Neural progenitor cell (in vitro differentiated cells): ENCODE results near the gene DCP1B. TPM values are rescaled to one million over a fixed set of nuclear protein-coding genes. Genes with fewer than 3 reads are reported as not detected.

ENCODE experiments used
- DNase-seq: peaks from one replicate; pipeline ENCODE4 v3.0.0-alpha.2; 2016; ENCODE audit warnings: low spot score
- H2AFZ ChIP-seq: fragments of 200-600 bp; sonication (generic); replicated peaks from 2 replicates; pipeline ENCODE4 v1.6.1; 2016; ENCODE audit warnings: antibody characterized with exemption
- H3F3A ChIP-seq: fragments of 200-600 bp; sonication (generic); 2 replicates; pipeline ENCODE4 v1.6.1; 2016; ENCODE audit warnings: antibody characterized with exemption, low read depth
- H3K27ac ChIP-seq: fragments of 200-600 bp; sonication (generic); 2 replicates; pipeline ENCODE4 v1.5.1; 2016; ENCODE audit warnings: mild to moderate bottlenecking
- H3K27me3 ChIP-seq: fragments of 200-600 bp; sonication (generic); 2 replicates; pipeline ENCODE4 v1.6.1; 2016; ENCODE audit warnings: mild to moderate bottlenecking, moderate library complexity
- H3K36me3 ChIP-seq: fragments of 200-600 bp; sonication (generic); 2 replicates; pipeline ENCODE4 v1.5.1; 2016
- H3K4me1 ChIP-seq: fragments of 200-600 bp; sonication (generic); 2 replicates; pipeline ENCODE4 v1.6.1; 2016; ENCODE audit warnings: mixed run types
- H3K4me2 ChIP-seq: fragments of 200-600 bp; sonication (generic); 2 replicates; pipeline ENCODE4 v1.6.1; 2016
- H3K4me3 ChIP-seq: fragments of 200-600 bp; sonication (generic); 2 replicates; pipeline ENCODE4 v1.5.1; 2016
- H3K79me2 ChIP-seq: fragments of 200-600 bp; sonication (generic); 2 replicates; pipeline ENCODE4 v1.6.1; 2016; ENCODE audit warnings: low read depth
- H3K9ac ChIP-seq: fragments of 200-600 bp; sonication (generic); 2 replicates; pipeline ENCODE4 v1.6.1; 2016
- H3K9me3 ChIP-seq: fragments of 200-600 bp; sonication (generic); 2 replicates; pipeline ENCODE4 v1.5.1; 2016; ENCODE audit warnings: low read depth
- H4K20me1 ChIP-seq: fragments of 200-600 bp; sonication (generic); 2 replicates; pipeline ENCODE4 v1.6.1; 2016; ENCODE audit warnings: low read depth
- H3K27ac Mint-ChIP-seq: 3 replicates; pipeline ENCODE4 v1.8.0; 2021; ENCODE audit warnings: mixed read lengths
- H3K27me3 Mint-ChIP-seq: 2 replicates; pipeline ENCODE4 v1.8.0; 2022; ENCODE audit warnings: low read depth, mild to moderate bottlenecking, inconsistent platforms, moderate library complexity, mixed read lengths; ENCODE audit not compliant: insufficient read depth
- H3K36me3 Mint-ChIP-seq: 3 replicates; pipeline ENCODE4 v1.8.0; 2021; ENCODE audit warnings: mixed read lengths
- H3K4me1 Mint-ChIP-seq: 3 replicates; pipeline ENCODE4 v1.8.0; 2021; ENCODE audit warnings: mixed read lengths
- H3K4me3 Mint-ChIP-seq: 3 replicates; pipeline ENCODE4 v1.8.0; 2021; ENCODE audit warnings: mild to moderate bottlenecking, moderate library complexity, mixed read lengths
- H3K9me3 Mint-ChIP-seq: 3 replicates; pipeline ENCODE4 v1.8.0; 2020; ENCODE audit warnings: mixed read lengths
- CTCF ChIP-seq: fragments of 200-600 bp; sonication (generic); IDR thresholded peaks from 2 replicates; pipeline ENCODE4 v1.5.1; 2017; ENCODE audit warnings: antibody characterized with exemption, mild to moderate bottlenecking
- EZH2 ChIP-seq: fragments of 200-600 bp; sonication (generic); IDR thresholded peaks from 2 replicates; pipeline ENCODE4 v1.6.1; 2017; ENCODE audit warnings: antibody characterized with exemption, mild to moderate bottlenecking, moderate library complexity
- EZH2phosphoT487 ChIP-seq: fragments of 200-600 bp; sonication (generic); IDR thresholded peaks from 2 replicates; pipeline ENCODE4 v1.6.1; 2017; ENCODE audit warnings: antibody characterized with exemption
- total RNA-seq: library from RNA; depleted of rRNA; stranded (reverse); fragments of >200 nt; gene quantifications from 2 replicates; pipeline ENCODE4 v1.2.3, GENCODE V29; 2015; ENCODE audit warnings: low replicate concordance

The DCP1B gene
- total RNA-seq, 1 donor from 2014 or later: 20.2 TPM

DNA sequence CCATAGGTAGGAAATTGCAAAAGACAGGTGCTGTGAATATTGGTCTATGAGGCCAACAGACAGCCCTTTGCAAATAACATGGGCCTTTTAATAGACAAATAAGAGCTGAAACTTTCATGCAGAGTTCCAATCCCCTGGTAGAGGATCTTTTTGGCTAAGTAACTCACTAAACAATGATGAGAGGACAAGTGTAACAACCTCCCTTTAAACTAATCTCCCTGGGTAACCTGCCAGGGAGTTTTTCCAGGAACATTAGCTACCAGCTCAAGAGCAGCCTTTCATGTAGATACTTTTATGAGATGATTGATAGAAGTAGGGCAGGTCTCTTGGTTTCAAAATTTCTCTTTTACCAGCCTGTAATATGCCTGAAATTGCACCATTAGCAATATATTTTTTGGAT lies 34.8 kb upstream of the DCP1B start:
- H3K27me3 Mint-ChIP-seq: peaks cover 8% of the 10 kb centered on the region
- H3F3A ChIP-seq: no peaks in the 10 kb centered on the region
- H3K4me2 ChIP-seq: no peak overlapping the region
- H3K36me3 ChIP-seq: no peaks in the 10 kb centered on the region
- H4K20me1 ChIP-seq: no peaks in the 10 kb centered on the region
- no peak overlapping the region for H3K4me3 Mint-ChIP-seq
- H3K36me3 Mint-ChIP-seq: no peaks in the 10 kb centered on the region
- H3K27ac Mint-ChIP-seq: no peak overlapping the region
- H3K9ac ChIP-seq: no peak overlapping the region
- no peaks in the 10 kb centered on the region for H3K79me2 ChIP-seq
- H2AFZ ChIP-seq: no peak overlapping the region
- DNase-seq: no peak
- H3K27me3 ChIP-seq: peaks cover 65% of the 10 kb centered on the region
- TF ChIP-seq EZH2 (no peak), CTCF (no peak), EZH2phosphoT487 (no peak)
- H3K4me1 ChIP-seq: peaks cover 5% of the 10 kb centered on the region
- H3K4me1 Mint-ChIP-seq: peaks cover 14% of the 10 kb centered on the region
- no peak overlapping the region for H3K4me3 ChIP-seq
- no peak overlapping the region for H3K27ac ChIP-seq
- H3K9me3 Mint-ChIP-seq: no peaks in the 10 kb centered on the region
- no peaks in the 10 kb centered on the region for H3K9me3 ChIP-seq

DNA sequence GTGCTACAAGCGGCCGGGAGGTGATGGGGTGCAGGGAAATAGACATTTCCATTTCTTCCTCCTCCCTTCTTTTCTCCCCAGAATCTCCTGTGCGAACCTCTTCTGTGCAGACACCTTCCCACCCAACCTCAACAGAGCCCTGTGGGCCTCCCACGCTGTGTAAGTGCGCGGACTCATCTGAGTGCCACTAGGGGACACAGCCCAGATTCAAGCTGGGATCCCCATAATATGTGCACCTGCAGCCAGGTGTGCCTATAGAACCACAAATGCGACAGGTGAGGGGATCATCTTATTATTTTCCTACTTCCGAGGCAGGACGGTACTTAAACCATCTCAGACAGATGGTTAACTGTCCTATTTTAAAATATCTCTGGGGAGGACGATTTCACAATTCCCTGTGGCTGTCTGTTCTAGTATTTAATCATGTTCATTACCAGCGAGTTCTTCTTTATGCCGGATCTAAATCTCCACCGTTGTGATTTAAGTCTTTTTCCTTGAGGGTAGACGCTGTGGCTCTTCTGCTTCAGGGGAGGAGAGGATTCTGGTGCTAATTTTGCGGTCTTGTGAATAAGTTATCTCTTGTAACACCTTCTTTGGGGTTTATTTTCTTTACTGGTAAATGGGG lies 31.3 kb upstream of the DCP1B start:
- Histone ChIP-seq H3K79me2 (no peaks in the 10 kb centered on the region), H3K4me1 (peaks cover 5% of the 10 kb centered on the region), H4K20me1 (no peaks in the 10 kb centered on the region), H3K36me3 (no peaks in the 10 kb centered on the region), H2AFZ (peak overlapping the region; percentile 94), H3K9me3 (no peaks in the 10 kb centered on the region), H3K4me2 (peak overlapping the region; percentile 78), H3K4me3 (peak overlapping the region; percentile 39), H3K9ac (no peak overlapping the region), H3K27ac (no peak overlapping the region), H3K27me3 (peaks cover 76% of the 10 kb centered on the region), H3F3A (no peaks in the 10 kb centered on the region)
- Mint-ChIP-seq H3K36me3 (no peaks in the 10 kb centered on the region), H3K9me3 (no peaks in the 10 kb centered on the region), H3K4me3 (peak overlapping the region; percentile 78), H3K4me1 (peaks cover 14% of the 10 kb centered on the region), H3K27me3 (peaks cover 13% of the 10 kb centered on the region), H3K27ac (no peak overlapping the region)
- DNase-seq: no peak
- no peak for TF ChIP-seq EZH2
- no peak for TF ChIP-seq EZH2phosphoT487

- peaks cover 69% of the 10 kb centered on the region for H3K27me3 ChIP-seq
- TF ChIP-seq CTCF (peak; percentile 86), EZH2phosphoT487 (peak; percentile 21), EZH2 (peak; percentile 33)
- Mint-ChIP-seq H3K4me3 (peak overlapping the region; percentile 78), H3K9me3 (no peaks in the 10 kb centered on the region), H3K27me3 (peaks cover 14% of the 10 kb centered on the region), H3K27ac (no peak overlapping the region), H3K36me3 (no peaks in the 10 kb centered on the region), H3K4me1 (peaks cover 14% of the 10 kb centered on the region)
- H4K20me1 ChIP-seq: no peaks in the 10 kb centered on the region
- H3K4me3 ChIP-seq: peak overlapping the region; percentile 39
- DNase-seq: peak; percentile 96
- H3K9ac ChIP-seq: no peak overlapping the region
- H3K4me1 ChIP-seq: peaks cover 5% of the 10 kb centered on the region
- peak overlapping the region; percentile 94 for H2AFZ ChIP-seq
- H3K4me2 ChIP-seq: peak overlapping the region; percentile 78
- H3K36me3 ChIP-seq: no peaks in the 10 kb centered on the region
- H3K27ac ChIP-seq: no peak overlapping the region
- no peaks in the 10 kb centered on the region for H3K9me3 ChIP-seq
- H3K79me2 ChIP-seq: no peaks in the 10 kb centered on the region
- no peaks in the 10 kb centered on the region for H3F3A ChIP-seq
These were observed 30.6 kb upstream of the DCP1B start for GRCh38 chr12:2034633-2035430.

DNA sequence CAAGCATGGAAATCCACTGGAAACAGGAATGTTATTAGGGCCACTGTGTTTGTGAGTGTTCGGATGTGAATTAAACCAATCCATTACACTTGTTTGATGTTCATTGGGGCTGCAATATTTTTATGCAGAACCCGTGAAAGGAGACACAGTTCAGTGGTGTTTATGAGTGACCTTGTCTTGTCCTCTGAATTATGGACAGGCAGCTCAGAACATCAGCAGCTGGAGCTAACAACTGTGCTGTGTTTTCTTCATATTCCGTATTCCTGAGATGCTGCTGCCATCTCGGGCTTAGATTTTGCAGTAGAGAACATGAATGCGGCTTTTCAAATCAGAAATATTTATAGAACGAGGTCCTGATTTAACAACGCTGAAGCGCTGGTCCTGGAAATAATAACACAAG lies 28.2 kb upstream of the DCP1B start:
- H3K4me2 ChIP-seq: no peak overlapping the region
- H3K9ac ChIP-seq: no peak overlapping the region
- H3F3A ChIP-seq: no peaks in the 10 kb centered on the region
- no peak overlapping the region for H3K4me3 ChIP-seq
- no peaks in the 10 kb centered on the region for H3K9me3 Mint-ChIP-seq
- H3K27me3 Mint-ChIP-seq: peaks cover 14% of the 10 kb centered on the region
- H3K27ac Mint-ChIP-seq: no peak overlapping the region
- no peak overlapping the region for H3K27ac ChIP-seq
- H3K36me3 Mint-ChIP-seq: no peaks in the 10 kb centered on the region
- H3K4me1 Mint-ChIP-seq: peaks cover 14% of the 10 kb centered on the region
- no peak for DNase-seq
- H3K4me3 Mint-ChIP-seq: no peak overlapping the region
- no peaks in the 10 kb centered on the region for H4K20me1 ChIP-seq
- H2AFZ ChIP-seq: no peak overlapping the region
- no peaks in the 10 kb centered on the region for H3K9me3 ChIP-seq
- no peaks in the 10 kb centered on the region for H3K79me2 ChIP-seq
- TF ChIP-seq EZH2phosphoT487: no peak
- no peak for TF ChIP-seq CTCF
- no peak for TF ChIP-seq EZH2
- H3K4me1 ChIP-seq: peaks cover 9% of the 10 kb centered on the region
- H3K36me3 ChIP-seq: no peaks in the 10 kb centered on the region
- H3K27me3 ChIP-seq: peaks cover 48% of the 10 kb centered on the region
